Endothelial cell of umbilical vein (primary cell): ENCODE results near the gene LAMB2. TPM values are rescaled to one million over a fixed set of nuclear protein-coding genes. Genes with fewer than 3 reads are reported as not detected.

Source experiments
- BruUV-seq: library from RNA; stranded (reverse); fragments of 400-500 nt; replicated peaks from 2 replicates; lab custom pipeline; 2021; lab: Mats Ljungman, UMichigan
- CTCF ChIA-PET: fragments of 300-600, 350-600 bp; sonication (Branson Sonifier 250); formaldehyde crosslinking; loops from one replicate; lab custom pipeline; 2021; ENCODE audit warnings: antibody characterized with exemption, inconsistent platforms; lab: Charles Lee
- POLR2A ChIA-PET: fragments of 300-600, 350-600 bp; sonication (Branson Sonifier 250); formaldehyde crosslinking; loops from one replicate; lab custom pipeline; 2021; ENCODE audit warnings: antibody characterized with exemption, inconsistent platforms; lab: Charles Lee
- DNase-seq: peaks from one replicate; pipeline ENCODE4 v3.0.0-alpha.2; 2011; ENCODE audit warnings: low read depth, low spot score
- FAIRE-seq: peaks from 2 replicates; lab custom pipeline; 2011; peaks lifted over from hg19 to GRCh38; lab: Jason Lieb, UNC
- H2AFZ ChIP-seq: 2 replicates; pipeline ENCODE4 v1.6.0; 2012; ENCODE audit warnings: low read depth, low read length, control low read depth, inconsistent platforms
- H3K27ac ChIP-seq: 2 replicates; pipeline ENCODE4 v1.5.1; 2011; ENCODE audit warnings: low read depth, mild to moderate bottlenecking, control low read depth, low read length, moderate library complexity; ENCODE audit not compliant: insufficient read depth
- H3K27me3 ChIP-seq, 2 experiments: 2 replicates each; pipeline versions ENCODE4 v1.6.0 to v1.6.1; 2011; ENCODE audit warnings: low read length in 2 of 2, mixed read lengths in 1 of 2; ENCODE audit not compliant: control insufficient read depth in 2 of 2, insufficient read depth in 2 of 2
- H3K36me3 ChIP-seq, 2 experiments: 2 replicates in 1 of 2; 3 replicates in 1 of 2; pipeline ENCODE4 v1.5.1; 2011; ENCODE audit warnings: low read length in 2 of 2, mild to moderate bottlenecking in 1 of 2, moderate library complexity in 1 of 2; ENCODE audit not compliant: control insufficient read depth in 2 of 2, insufficient read depth in 2 of 2; ENCODE audit errors: extremely low read depth in 1 of 2
- H3K4me1 ChIP-seq: 3 replicates; pipeline ENCODE4 v1.5.1; 2011; ENCODE audit warnings: mild to moderate bottlenecking, low read length; ENCODE audit not compliant: control insufficient read depth, insufficient read depth; ENCODE audit errors: extremely low read depth
- H3K4me2 ChIP-seq: 2 replicates; pipeline ENCODE4 v1.6.1; 2011; ENCODE audit warnings: low read length, control low read depth, mixed read lengths; ENCODE audit not compliant: insufficient read depth
- H3K4me3 ChIP-seq, 3 experiments: fragments of 200-600 bp in 1 of 3; sonication (generic), shearing (Covaris generic) in 1 of 3; replicated peaks in 1 of 3; 2 replicates each; pipeline ENCODE4 v1.5.1; 2011 to 2016; ENCODE audit warnings: control low read depth in 3 of 3, low read length in 3 of 3, mild to moderate bottlenecking in 2 of 3, inconsistent platforms in 1 of 3, low read depth in 1 of 3, moderate library complexity in 1 of 3; ENCODE audit not compliant: insufficient read depth in 1 of 3
- H3K79me2 ChIP-seq: 2 replicates; pipeline ENCODE4 v1.6.0; 2012; ENCODE audit warnings: low read length, inconsistent platforms; ENCODE audit not compliant: control insufficient read depth, insufficient read depth
- H3K9ac ChIP-seq: replicated peaks from 2 replicates; pipeline ENCODE3; 2011; ENCODE audit warnings: low read length, control low read depth; ENCODE audit not compliant: insufficient read depth; ENCODE audit errors: extremely low read depth
- H3K9me1 ChIP-seq: replicated peaks from 3 replicates; pipeline ENCODE4 v1.6.0; 2011; ENCODE audit warnings: mild to moderate bottlenecking, low read length; ENCODE audit not compliant: control insufficient read depth, insufficient read depth; ENCODE audit errors: extremely low read depth
- H3K9me3 ChIP-seq: replicated peaks from 2 replicates; pipeline ENCODE4 v1.5.1; 2012; ENCODE audit warnings: low read length, inconsistent platforms; ENCODE audit not compliant: control insufficient read depth, insufficient read depth
- H4K20me1 ChIP-seq: replicated peaks from 2 replicates; pipeline ENCODE3; 2011; ENCODE audit warnings: mild to moderate bottlenecking, low read length; ENCODE audit not compliant: control insufficient read depth, insufficient read depth; ENCODE audit errors: extremely low read depth
- CTCF ChIP-seq, 2 donors: IDR thresholded peaks; 1 replicate in 1 of 2; 2 replicates in 1 of 2; pipeline ENCODE4 v1.5.1; 2011; ENCODE audit warnings: low read length in 2 of 2, mild to moderate bottlenecking in 2 of 2, moderate library complexity in 2 of 2, control low read depth in 1 of 2, inconsistent platforms in 1 of 2, low read depth in 1 of 2; ENCODE audit not compliant: insufficient read depth in 1 of 2; ENCODE audit errors: extremely low read depth in 1 of 2
- EZH2 ChIP-seq: IDR thresholded peaks from 2 replicates; pipeline ENCODE4 v1.6.1; 2012; ENCODE audit warnings: borderline replicate concordance, low read depth, mild to moderate bottlenecking, moderate library complexity, low read length, inconsistent platforms; ENCODE audit not compliant: severe bottlenecking
- FOS ChIP-seq: IDR thresholded peaks from 2 replicates; pipeline ENCODE4 v1.6.1; 2011; ENCODE audit warnings: mild to moderate bottlenecking, low read length, moderate library complexity, borderline replicate concordance; ENCODE audit not compliant: insufficient read depth
- JUN ChIP-seq: IDR thresholded peaks from 2 replicates; pipeline ENCODE4 v1.6.1; 2011; ENCODE audit warnings: borderline replicate concordance, low read depth; ENCODE audit not compliant: insufficient read length, insufficient read depth
- MAX ChIP-seq: IDR thresholded peaks from 2 replicates; pipeline ENCODE4 v1.6.1; 2011; ENCODE audit not compliant: insufficient read depth, insufficient read length
- POLR2A ChIP-seq: IDR thresholded peaks from 2 replicates; pipeline ENCODE4 v1.6.1; 2012; ENCODE audit warnings: low read depth, mild to moderate bottlenecking, control low read depth, low read length
- POLR2AphosphoS5 ChIP-seq: IDR thresholded peaks from 2 replicates; pipeline ENCODE4 v1.6.1; 2012; ENCODE audit warnings: low read depth, mild to moderate bottlenecking, control low read depth, low read length, moderate library complexity; ENCODE audit not compliant: insufficient read depth
- dilution Hi-C: fragments of 300-500 bp; cut with MboI; formaldehyde crosslinking; loops from one replicate; pipeline ENCODE4 v1.15.0; 2019; ENCODE audit warnings: low sequenced_read_pairs; ENCODE audit not compliant: extremely low pct_ligation_motif_present
- intact Hi-C: fragments of 100-400 bp; cut with micrococcal nuclease; formaldehyde crosslinking; loops from one replicate; pipeline ENCODE4 v1.10.0; 2022
- polyA plus RNA-seq, 4 experiments: library from polyadenylated mRNA; depleted of rRNA in 3 of 4; stranded (reverse) in 3 of 4; unstranded in 1 of 4; fragments of >200 nt; gene quantifications; 2 replicates each; pipeline versions ENCODE4 v1.2.1 to v1.2.3, GENCODE V29; 2011 to 2012; ENCODE audit warnings: missing spikeins in 1 of 4
- total RNA-seq: library from RNA; stranded (reverse); gene quantifications from 2 replicates; pipeline ENCODE4 v1.2.3, GENCODE V29; 2021

Gene LAMB2
- total and polyA plus RNA-seq, 2 donors (not counting 3 experiments of a cell fraction or from before 2014, with no cell fraction given), result 423 to 764 TPM

GRCh38 chr3:49165771-49166751 lies 33.2 kb upstream of the LAMB2 start, which contains the start of gene CCDC71:
CCDC71 (minus strand) TSS chr3:49166331; CDS start chr3:49164208, 2,123 bp downstream.
- CTCF ChIA-PET, result interaction anchor here (2.5 kb wide), 1 partner anchor 283 kb away, joined by 7 read pairs; no protein-coding TSS in a partner anchor

More at GRCh38 chr3:49165771-49166751, 33.2 kb upstream of the LAMB2 start, which contains the start of gene CCDC71:
- POLR2A ChIA-PET, result no interaction called here
- peak within 1 kb of the TSS; percentile 84 for H3K9ac ChIP-seq
- H3K4me2 ChIP-seq, result peak within 1 kb of the TSS; percentile 94
- peaks cover 22% of the 10 kb centered on the region for H3K79me2 ChIP-seq
- H3K27ac ChIP-seq, result peak within 1 kb of the TSS; percentile 61
- TF ChIP-seq POLR2A (peak; percentile 68), FOS (no peak), CTCF (IDR thresholded peaks at IDR 0.05; ENCODE audit: extremely low read depth in 1 of 2, insufficient read depth in 1 of 2, low read depth in 1 of 2, low read length in 2 of 2) (no peak), POLR2AphosphoS5 (peak; percentile 96), EZH2 (no peak), JUN (no peak), MAX (peak; percentile 50)
- intact Hi-C loops, result no loop called here
- no peaks in the 10 kb centered on the region for H4K20me1 ChIP-seq
- no peaks in the 10 kb centered on the region for H3K9me3 ChIP-seq
- no TSS peak for BruUV-seq
- DNase-seq, result peak; percentile 65
- peaks cover 2 to 16% of the 10 kb centered on the region in 2 experiments for H3K36me3 ChIP-seq
- peaks cover 15% of the 10 kb centered on the region for H3K4me1 ChIP-seq
- H3K9me1 ChIP-seq, result no peaks in the 10 kb centered on the region
- peak within 1 kb of the TSS; percentile 71 to 85 (median 81) for H3K4me3 ChIP-seq
- FAIRE-seq, result peak; percentile 95
- H2AFZ ChIP-seq, result peak within 1 kb of the TSS; percentile 97
- H3K27me3 ChIP-seq, result no peaks in the 10 kb centered on the region
- dilution Hi-C loops, result no loop called here
